T-helper 2 cell treated with Interferon-gamma antibody and Interleukin-4, amounts not matched to agents 100 ng/mL and 5 ng/mL, for 36 hours (primary cell): ENCODE data around the gene SLC38A11. TPM values are rescaled to one million over a fixed set of nuclear protein-coding genes. Genes with fewer than 3 reads are reported as not detected.
"Not testable (repeated sequence)": the region's sequence is repeated elsewhere in the genome, so short reads cannot be mapped to it uniquely, and the experiment has no call there.

Experiments
- intact Hi-C: fragments of 100-400 bp; cut with micrococcal nuclease; formaldehyde crosslinking; loops from one replicate; pipeline ENCODE4 v1.15.1; 2023
- total RNA-seq: library from RNA; stranded (reverse); gene quantifications from 2 replicates; pipeline ENCODE4 v1.2.3, GENCODE V29; 2022

SLC38A11 gene
- total RNA-seq, 1 donor from 2014 or later: not detected

DNA sequence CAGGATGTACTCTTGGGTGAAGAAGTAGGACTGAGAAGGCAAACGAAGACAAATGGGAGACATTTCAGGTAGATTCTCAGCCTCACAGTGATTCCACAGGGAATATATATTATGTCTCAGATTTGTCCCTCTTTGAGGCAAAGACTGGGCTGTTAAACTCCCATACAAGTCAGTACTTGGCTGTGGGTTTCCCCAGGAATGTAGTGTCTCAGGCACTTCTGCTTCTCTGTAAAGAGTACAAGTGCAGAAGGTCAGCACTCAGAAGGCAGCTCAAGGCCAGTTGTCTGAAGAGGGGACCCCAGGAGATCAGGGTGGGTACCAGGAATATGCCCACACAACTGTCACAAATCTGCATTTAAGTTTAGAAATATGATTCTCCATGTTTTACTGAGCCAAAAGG lies 73.8 kb downstream of the SLC38A11 start:
- intact Hi-C loops: no loop called here

DNA sequence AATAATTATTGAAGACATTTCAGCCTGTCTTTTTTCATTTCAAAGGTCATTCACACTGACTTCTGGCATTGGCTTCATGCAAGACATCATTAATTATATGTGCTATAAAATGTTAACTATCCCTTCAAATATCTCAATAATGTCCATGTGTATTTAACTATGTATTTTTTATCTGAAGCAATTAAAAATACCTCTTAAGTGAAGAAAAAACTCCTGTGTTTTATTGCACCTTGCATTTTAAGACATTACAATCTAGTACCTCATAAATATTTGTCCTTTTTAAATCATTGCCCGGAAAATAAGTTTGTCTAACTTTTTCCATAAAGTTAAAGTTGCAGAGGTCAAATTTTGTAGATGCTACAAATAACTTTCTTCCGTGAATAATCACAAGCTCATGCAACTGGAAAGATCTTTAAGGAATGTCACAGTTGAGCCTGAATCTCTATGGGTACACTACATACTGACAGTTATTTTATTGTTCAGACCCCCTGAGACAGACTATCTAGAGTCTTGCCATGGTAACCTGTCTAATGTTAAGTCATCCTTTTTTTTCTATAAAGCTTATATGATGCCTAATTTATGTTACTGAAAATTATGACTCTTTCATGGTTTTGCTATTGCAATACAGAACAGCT lies 75.3 kb downstream of the SLC38A11 start:
- intact Hi-C loops: no loop called here

DNA sequence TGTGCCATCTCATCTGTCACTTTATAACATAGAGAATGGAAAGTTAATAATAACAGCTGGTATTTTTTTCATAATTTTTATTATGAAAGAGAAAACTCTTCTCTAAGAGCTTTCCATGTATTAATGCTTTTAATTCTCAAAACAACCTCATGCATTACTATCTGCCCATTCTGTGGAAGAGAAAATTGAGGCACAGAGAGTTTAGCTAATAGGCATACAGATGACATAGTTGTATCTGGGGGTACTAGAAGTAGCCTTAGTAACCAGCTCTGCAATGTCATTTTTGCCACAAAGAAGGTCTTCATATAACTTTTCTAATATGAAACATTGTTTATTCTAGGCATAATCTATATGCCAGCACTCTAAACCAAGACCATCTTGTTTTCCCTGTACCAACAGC lies 77.4 kb downstream of the SLC38A11 start:
- intact Hi-C loops: no loop called here

DNA sequence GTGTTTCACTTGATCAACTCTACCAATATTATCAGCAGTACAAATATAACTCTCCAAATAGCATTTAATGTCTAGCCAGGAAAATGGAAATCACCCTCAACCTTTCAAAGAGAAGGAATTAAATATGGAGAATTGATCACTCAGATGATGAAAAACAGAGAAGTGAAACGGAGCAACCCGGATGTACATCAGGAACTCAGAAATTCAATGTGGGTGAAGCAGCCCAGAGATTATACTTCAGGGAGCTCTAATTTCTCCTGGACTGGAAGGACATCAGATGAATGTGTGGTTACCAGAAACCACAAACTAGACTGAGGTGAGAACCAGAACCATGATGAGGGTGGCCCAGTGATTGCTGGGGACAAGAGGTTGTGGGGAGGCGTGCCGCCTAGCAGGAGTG lies 78.2 kb downstream of the SLC38A11 start:
- intact Hi-C loops: no loop called here

DNA sequence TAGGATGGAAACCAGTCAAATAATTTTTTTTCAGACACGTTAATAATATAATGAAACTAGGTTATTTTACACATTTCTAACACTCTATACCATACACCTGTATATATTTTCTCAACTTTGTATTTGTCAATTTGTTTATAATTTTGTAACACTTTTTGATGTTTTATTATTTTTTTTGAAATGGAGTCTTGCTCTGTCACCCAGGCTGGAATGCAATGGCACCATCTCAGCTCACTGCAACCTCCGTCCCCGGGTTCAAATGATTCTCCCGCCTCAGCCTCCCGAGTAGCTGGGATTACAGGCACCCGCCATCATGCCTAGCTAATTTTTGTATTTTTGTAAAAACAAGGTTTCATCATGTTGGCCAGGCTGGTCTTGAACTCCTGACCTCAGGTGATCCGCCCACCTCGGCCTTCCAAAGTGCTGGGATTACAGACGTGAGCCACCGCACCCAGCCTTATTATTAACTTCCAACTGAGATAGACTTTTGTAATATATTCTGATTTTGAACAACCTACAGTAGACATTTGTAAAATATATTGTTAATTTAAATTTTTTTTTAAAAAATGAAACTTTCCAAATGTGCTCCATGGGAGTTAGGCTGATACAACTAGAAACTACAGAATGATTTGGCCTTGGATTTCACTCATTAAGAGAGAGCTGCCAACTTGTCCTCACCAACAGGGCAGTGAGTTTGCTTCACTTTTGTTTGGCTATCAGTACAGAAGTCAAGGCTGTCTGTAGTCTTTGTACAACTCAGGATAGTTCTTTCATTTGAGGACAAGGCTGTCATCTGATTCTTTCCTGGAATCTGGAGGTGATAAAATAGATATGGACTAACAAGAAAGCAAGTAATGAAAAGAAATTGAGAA lies 79.8 kb downstream of the SLC38A11 start:
- intact Hi-C loops: no loop called here

DNA sequence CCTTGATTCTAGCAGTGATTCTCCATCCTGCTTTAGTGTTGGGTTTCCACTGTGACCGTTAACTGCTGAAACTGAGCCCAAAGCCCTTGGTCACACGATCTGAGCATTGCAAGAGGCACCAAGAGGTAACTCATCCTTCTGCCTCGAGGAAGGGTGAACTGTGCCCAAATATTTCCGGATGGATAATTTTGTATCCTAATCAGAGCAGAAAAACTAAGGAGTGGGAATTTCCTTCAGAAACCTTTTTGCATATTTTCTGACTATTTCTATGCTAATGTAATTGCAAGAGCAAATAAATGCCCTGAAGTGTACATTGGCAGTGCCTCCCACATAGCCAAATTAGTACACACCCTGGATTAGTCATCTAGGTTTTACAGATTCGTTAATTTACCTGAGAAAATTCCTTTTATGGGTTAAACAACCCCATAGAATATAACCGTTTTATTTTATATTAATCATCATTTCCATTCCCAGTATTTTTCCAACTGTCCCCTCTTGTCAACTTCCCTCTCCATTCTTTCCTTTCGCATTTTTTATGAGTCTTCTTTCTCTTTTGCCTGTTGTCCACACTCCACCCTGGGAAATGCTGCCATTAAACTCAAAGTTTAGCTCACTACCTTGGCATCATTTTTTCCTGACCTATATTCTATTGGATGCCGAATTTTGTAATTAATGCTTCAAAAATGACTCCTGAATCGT lies 82.0 kb downstream of the SLC38A11 start:
- intact Hi-C loops: no loop called here

DNA sequence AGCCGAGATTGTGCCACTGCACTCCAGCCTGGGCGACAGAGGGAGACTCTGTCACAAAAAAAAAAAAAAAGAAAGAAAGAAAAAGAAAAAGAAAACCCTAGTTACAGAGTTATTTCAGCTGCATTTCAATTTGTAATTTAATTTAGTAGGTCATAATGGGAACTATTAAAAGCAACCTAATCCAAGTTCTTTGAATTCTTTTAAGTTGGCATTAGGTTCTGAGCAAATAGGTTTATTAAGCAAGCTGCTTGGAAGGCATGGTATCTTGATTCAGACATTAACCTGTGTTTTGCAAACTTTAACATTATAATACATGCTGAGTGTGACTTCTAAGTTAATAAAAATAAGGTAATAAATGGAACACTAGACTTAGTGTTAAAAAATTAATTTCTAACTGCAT lies 83.9 kb downstream of the SLC38A11 start:
- intact Hi-C loops: no loop called here

DNA sequence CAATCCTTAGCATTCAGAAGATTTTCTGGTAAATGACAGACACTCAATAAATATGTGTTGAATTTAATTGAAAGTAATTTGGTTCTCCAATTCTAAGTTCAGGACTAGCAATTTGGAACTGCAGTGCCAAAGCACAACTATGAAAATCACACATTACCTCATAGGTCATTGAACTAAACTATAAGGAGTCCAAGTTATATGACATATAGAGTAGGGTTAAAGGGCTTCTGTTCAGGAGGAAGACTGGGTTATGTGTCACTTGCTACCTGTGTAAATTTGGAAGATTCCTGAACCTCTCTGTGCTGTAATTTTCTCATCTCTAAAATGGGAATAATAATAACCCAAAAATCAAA lies 85.9 kb downstream of the SLC38A11 start:
- intact Hi-C loops: no loop called here

DNA sequence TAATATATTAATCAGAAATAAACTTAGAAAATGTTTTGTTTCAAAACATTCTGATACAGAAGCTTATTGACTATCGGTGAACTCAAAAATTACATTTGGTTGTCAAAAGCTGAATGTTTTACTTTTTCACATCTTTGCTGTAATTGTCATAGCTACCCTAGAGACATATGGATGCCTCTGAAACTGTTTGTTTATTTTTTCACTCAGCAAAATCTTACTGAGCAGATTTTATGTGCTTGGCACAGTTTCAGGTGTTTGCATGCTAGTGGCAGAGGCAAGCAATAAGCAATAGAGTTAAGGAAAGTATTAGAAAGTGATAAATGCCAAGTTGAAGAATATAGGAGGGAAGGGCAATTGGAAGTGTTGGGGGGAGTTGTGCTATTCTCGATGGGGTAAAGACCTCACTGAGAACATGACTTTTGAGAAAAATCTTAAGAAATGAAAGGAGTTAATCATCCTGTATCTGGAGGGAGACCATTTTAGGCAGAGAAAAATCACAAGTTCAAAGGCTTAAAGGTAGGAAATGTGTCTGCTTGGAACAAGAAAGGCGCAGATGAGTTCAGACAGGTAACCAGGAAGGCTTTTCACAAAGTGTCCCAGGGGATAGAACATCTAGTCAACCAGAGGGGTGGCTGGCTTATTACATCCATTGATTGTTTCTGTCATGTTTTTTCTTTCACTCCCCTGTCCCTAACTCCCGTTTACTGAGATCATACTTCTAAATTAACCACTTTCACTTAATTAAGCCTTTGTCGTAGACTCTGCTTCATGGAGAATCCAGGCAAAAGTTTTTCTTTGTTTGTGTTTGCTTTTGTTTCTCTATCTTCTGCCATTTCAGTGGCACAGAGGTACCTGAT lies 86.5 kb downstream of the SLC38A11 start:
- intact Hi-C loops: no loop called here

DNA sequence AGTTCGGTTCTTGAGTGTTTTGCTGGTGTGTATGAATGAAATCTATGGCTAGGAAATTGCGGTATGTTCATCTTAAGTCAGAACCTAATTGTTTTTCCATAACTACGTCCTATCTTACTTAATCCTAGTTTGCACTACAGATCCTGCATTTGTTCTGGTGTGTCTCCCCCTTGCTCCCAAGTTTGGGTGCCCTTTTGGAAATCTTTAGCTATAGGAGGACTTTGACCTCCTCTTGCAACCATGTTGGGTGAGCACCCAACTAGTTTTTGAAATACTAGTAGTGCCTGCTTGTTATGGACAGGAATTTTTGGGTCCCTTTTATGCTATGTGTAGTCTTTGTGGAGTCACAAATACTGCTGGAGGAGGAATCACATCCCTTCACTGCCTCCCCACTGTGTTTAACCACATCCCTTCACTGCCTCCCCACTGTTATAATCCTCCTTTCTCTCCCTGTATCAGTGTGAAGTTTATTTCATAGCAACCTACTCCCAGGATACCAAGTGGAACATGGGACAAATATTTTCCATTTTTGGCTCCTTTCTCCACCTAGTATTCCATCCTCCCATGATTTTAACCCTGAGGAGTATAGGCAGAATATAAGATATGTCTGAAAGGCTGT lies 87.4 kb downstream of the SLC38A11 start:
- intact Hi-C loops: no loop called here

DNA sequence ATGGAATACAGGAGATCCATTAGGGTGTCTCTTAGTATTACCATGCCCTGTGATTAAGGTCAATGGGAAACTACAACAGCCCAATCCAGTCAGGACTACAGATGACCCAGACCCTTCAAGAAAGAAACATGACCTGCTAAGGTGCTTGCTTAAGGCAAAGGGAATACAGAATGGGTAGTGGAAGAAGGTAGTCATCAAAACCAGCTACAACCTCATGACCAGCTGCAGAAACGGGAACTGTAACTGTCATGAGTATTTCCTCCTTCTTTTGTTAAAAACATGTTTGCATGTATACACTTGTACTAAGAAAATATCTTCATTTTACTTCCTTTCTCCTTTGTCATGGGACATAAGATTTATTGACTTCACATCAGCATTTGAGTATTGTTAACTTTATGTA lies 88.9 kb downstream of the SLC38A11 start:
- intact Hi-C loops: not testable (repeated sequence)

DNA sequence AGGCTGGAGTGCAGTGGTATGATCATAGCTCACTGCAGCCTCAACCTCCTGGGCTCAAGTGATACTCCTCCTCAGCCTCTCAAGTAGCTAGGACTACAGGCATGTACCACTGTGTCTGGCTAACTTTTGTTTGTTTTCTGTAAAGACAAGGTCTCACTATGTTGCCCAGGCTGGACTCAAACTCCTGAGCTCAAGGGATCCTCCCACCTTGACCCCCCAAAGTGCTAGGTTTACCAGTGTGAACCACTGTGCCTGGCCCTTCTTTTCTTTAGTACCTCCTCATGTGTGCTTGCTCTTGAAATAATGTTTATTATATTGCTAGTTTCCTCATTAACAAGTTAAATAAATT lies 94.7 kb downstream of the SLC38A11 start:
- intact Hi-C loops: no loop called here

DNA sequence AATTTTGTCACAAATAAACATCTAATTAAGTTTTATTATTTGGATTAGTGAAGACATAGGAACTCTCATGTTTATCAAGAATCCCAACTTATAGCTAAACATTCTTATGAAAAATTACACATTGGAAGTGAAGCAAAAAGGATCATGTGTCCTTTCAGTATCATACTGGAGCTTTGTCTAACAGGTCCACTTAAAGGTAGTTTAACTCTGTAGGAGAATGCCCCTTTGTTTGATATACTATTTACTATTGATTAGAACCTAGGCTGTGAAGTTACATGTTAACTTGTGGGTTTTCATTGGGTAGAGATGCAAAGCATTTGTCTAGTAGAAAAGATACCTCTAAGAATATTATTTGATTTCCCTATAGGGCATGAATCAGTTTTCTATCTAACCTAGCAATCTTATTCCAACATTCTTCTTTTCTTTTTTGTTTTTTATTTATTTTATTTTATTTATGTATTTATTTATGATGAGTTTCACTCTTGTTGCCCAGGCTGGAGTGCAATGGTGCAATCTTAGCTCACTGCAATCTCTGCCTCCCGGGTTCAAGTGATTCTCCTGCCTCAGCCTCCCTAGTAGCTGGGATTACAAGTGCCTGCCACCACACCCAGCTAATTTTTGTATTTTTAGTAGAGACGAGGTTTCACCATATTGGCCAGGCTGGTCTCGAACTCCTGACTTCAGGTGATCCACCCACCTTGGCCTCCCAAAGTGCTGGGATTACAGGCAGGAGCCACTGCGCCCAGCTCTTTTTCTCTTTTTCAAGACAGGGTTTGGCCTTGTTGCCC lies 95.2 kb downstream of the SLC38A11 start:
- intact Hi-C loops: not testable (repeated sequence)

DNA sequence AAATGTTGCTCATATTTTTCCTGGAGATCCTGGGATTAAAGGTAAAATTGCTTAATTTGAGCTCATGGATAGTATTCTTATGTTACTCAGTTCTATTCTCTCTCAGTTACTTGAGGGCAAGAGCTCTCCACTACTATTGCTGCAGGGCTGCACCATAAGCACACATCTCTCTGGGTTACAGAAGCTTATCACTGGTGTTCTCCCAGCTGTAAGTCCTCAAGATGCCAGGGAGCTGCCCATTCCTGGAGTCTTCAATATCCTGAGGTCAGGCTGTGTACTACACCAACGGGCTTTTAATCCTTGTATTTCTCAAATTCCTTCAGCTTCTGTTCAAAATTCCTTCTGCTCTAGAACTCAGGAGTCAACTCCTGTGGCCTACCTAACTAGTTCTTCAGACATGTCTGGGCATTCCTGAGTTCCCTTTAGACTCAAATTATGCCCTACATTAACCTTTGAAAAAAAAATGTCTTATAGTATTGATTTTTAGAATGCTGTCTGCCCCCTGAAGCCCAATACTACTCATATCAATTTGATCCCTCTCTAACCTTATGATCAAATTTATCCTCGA lies 96.0 kb downstream of the SLC38A11 start:
- intact Hi-C loops: no loop called here

DNA sequence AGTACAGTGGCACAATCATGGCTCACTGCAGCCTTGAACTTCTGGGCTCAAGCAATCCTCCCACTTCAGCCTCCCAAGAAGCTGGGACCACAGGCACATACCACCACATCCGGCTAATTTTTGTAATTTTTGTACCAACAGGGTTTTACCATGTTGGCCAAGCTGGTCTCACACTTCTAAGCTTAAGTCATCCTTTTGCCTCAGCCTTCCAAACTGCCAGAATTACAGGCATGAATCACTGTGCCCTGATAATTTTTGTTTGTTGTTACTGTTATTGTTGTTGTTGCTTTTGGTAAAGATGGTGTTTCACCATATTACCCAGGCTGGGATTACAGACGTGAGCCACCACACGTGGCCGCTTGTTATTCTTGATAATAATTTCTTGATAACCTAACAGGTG lies 103.2 kb downstream of the SLC38A11 start:
- intact Hi-C loops: no loop called here

DNA sequence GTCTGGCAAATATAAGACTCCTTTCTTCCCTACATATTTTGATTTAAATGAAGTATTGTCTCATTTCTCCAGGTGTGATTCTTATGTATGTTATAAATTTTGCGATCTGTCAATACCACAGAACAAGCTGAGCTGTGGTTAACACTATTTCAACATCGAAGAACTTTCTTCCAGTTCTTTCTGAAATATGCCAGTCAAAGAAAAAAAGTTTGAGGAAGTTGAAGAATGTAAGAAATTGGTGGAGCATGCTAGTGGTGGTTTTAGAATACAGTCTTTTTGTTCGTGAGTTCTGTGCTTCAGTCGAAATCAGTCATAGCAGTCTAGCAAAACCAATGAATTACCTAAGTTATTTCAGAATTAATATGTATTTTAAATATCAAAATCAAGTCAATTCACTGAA lies 105.1 kb downstream of the SLC38A11 start:
- intact Hi-C loops: no loop called here

DNA sequence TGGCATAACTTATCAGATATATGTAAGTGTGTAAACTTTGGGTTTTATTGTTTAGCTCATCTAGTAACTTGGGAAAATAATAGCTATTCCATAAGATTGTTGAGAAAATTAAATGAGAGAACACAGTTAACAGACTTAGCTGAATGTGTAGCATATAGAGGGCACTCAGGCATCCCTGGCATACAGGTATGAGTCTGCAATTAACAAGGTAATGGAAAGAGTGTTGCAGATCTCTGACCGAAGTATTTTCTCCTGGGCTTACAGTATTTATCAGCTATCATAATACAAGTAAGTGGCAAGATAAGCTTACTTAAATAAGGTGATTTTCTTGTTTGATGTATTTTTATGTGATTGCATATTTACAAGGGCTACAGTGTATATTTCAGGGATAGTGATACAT lies 105.8 kb downstream of the SLC38A11 start:
- intact Hi-C loops: no loop called here

DNA sequence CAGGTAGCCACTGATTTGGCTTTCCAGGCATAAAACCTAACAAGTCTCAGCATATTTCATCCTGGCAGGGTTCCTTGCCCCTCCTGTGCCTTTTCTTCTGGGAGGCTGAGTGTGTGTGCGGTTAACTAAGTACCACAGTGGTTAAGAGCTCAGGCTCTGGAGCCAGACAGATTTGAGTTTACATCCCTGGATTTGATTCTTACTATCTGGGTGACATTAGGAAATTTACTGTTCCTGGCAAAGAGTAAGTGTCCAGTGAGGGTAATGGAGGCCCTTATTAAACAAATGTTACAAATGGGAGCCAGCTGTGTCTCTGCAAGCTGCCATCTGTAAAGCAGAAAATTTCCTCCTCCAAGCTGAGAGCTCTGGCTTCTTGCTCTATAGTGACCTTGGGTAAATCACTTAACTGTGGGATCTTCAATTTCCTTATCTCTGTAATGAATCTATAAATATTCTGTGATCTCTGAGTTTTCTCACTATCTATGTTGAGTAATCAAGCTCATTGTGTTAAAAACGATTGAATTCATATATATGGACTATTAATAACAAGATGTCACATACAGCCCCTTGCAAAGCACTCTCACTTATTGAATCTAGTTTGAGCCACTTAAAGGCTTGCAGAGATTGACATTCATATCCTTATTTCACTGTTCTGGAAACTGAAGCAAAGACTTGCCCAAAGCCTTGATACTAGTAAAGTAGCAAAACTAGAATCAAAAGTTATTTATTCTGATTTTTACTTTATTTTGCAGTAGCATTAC lies 107.2 kb downstream of the SLC38A11 start:
- intact Hi-C loops: no loop called here

DNA sequence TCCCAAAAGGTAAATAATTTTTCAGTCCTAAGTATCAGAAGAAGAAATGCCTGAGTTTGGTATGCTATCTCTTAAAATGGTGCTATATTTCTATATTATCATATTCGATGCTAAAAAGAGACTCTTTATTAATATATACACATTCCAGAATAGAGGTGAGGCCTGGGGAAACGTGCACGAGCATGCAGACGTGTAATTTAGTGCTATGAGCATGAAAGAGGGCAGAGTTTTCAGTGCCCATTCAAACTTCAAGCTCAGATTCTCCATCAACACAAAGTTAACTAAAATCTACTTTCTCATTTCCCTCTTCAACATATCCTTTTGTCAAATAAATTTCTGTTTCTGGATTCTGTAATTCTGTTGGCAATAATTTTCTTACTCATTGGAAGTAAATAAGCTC lies 108.0 kb downstream of the SLC38A11 start:
- intact Hi-C loops: no loop called here
